ENCODE measurements around the gene KIAA0930.

DNA sequence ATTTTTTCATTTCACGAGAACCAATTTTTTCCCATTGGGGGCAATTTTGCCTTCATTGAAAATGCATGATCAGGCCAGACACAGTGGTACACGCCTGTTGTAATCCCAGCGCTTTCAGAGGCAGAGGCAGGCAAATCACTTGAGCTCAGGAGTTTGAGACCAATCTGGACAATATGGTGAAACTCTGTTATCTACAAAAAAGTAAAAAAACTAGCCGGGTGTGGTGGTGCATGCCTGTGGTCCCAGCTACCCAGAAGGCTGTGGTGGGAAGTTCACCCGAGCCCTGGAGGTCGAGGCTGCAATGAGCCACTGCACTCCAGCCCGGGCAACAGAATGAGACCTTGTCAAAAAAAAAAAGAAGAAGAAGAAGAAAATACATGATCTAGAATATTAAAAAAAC lies 24.8 kb upstream of the KIAA0930 start:
- TF ChIP-seq, protein P1, sequence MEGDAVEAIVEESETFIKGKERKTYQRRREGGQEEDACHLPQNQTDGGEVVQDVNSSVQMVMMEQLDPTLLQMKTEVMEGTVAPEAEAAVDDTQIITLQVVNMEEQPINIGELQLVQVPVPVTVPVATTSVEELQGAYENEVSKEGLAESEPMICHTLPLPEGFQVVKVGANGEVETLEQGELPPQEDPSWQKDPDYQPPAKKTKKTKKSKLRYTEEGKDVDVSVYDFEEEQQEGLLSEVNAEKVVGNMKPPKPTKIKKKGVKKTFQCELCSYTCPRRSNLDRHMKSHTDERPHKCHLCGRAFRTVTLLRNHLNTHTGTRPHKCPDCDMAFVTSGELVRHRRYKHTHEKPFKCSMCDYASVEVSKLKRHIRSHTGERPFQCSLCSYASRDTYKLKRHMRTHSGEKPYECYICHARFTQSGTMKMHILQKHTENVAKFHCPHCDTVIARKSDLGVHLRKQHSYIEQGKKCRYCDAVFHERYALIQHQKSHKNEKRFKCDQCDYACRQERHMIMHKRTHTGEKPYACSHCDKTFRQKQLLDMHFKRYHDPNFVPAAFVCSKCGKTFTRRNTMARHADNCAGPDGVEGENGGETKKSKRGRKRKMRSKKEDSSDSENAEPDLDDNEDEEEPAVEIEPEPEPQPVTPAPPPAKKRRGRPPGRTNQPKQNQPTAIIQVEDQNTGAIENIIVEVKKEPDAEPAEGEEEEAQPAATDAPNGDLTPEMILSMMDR (conservative IDR thresholded peaks at IDR 0.05; ENCODE audit: low read depth in 2 of 2), result no peak
- TF ChIP-seq, protein P2, sequence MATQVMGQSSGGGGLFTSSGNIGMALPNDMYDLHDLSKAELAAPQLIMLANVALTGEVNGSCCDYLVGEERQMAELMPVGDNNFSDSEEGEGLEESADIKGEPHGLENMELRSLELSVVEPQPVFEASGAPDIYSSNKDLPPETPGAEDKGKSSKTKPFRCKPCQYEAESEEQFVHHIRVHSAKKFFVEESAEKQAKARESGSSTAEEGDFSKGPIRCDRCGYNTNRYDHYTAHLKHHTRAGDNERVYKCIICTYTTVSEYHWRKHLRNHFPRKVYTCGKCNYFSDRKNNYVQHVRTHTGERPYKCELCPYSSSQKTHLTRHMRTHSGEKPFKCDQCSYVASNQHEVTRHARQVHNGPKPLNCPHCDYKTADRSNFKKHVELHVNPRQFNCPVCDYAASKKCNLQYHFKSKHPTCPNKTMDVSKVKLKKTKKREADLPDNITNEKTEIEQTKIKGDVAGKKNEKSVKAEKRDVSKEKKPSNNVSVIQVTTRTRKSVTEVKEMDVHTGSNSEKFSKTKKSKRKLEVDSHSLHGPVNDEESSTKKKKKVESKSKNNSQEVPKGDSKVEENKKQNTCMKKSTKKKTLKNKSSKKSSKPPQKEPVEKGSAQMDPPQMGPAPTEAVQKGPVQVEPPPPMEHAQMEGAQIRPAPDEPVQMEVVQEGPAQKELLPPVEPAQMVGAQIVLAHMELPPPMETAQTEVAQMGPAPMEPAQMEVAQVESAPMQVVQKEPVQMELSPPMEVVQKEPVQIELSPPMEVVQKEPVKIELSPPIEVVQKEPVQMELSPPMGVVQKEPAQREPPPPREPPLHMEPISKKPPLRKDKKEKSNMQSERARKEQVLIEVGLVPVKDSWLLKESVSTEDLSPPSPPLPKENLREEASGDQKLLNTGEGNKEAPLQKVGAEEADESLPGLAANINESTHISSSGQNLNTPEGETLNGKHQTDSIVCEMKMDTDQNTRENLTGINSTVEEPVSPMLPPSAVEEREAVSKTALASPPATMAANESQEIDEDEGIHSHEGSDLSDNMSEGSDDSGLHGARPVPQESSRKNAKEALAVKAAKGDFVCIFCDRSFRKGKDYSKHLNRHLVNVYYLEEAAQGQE (IDR thresholded peaks at IDR 0.05; ENCODE audit: unreplicated experiment), result no peak
- TF ChIP-seq EZH2phosphoT487 (IDR thresholded peaks at IDR 0.05; ENCODE audit: unreplicated experiment) (no peak), JUNB (IDR thresholded peaks at IDR 0.05; ENCODE audit: unreplicated experiment) (no peak), EZH2 (IDR thresholded peaks at IDR 0.05; ENCODE audit: low read depth, unreplicated experiment) (no peak), CREB1 (CRISPR knock-in tag; IDR thresholded peaks at IDR 0.05; ENCODE audit: low read depth) (no peak), POLR2AphosphoS5 (IDR thresholded peaks at IDR 0.05; ENCODE audit: low read depth) (no peak), ZNF114 (CRISPR knock-in tag; IDR thresholded peaks at IDR 0.05) (no peak), ZNF331 (CRISPR knock-in tag; IDR thresholded peaks at IDR 0.05; ENCODE audit: low read depth) (no peak), NANOG (IDR thresholded peaks at IDR 0.05; ENCODE audit: borderline replicate concordance) (no peak), STAT1 (IDR thresholded peaks at IDR 0.05; ENCODE audit: unreplicated experiment) (no peak)
- TF ChIP-seq, protein P3, sequence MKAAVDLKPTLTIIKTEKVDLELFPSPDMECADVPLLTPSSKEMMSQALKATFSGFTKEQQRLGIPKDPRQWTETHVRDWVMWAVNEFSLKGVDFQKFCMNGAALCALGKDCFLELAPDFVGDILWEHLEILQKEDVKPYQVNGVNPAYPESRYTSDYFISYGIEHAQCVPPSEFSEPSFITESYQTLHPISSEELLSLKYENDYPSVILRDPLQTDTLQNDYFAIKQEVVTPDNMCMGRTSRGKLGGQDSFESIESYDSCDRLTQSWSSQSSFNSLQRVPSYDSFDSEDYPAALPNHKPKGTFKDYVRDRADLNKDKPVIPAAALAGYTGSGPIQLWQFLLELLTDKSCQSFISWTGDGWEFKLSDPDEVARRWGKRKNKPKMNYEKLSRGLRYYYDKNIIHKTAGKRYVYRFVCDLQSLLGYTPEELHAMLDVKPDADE (IDR thresholded peaks at IDR 0.05), result no peak
- TF ChIP-seq, protein P4, sequence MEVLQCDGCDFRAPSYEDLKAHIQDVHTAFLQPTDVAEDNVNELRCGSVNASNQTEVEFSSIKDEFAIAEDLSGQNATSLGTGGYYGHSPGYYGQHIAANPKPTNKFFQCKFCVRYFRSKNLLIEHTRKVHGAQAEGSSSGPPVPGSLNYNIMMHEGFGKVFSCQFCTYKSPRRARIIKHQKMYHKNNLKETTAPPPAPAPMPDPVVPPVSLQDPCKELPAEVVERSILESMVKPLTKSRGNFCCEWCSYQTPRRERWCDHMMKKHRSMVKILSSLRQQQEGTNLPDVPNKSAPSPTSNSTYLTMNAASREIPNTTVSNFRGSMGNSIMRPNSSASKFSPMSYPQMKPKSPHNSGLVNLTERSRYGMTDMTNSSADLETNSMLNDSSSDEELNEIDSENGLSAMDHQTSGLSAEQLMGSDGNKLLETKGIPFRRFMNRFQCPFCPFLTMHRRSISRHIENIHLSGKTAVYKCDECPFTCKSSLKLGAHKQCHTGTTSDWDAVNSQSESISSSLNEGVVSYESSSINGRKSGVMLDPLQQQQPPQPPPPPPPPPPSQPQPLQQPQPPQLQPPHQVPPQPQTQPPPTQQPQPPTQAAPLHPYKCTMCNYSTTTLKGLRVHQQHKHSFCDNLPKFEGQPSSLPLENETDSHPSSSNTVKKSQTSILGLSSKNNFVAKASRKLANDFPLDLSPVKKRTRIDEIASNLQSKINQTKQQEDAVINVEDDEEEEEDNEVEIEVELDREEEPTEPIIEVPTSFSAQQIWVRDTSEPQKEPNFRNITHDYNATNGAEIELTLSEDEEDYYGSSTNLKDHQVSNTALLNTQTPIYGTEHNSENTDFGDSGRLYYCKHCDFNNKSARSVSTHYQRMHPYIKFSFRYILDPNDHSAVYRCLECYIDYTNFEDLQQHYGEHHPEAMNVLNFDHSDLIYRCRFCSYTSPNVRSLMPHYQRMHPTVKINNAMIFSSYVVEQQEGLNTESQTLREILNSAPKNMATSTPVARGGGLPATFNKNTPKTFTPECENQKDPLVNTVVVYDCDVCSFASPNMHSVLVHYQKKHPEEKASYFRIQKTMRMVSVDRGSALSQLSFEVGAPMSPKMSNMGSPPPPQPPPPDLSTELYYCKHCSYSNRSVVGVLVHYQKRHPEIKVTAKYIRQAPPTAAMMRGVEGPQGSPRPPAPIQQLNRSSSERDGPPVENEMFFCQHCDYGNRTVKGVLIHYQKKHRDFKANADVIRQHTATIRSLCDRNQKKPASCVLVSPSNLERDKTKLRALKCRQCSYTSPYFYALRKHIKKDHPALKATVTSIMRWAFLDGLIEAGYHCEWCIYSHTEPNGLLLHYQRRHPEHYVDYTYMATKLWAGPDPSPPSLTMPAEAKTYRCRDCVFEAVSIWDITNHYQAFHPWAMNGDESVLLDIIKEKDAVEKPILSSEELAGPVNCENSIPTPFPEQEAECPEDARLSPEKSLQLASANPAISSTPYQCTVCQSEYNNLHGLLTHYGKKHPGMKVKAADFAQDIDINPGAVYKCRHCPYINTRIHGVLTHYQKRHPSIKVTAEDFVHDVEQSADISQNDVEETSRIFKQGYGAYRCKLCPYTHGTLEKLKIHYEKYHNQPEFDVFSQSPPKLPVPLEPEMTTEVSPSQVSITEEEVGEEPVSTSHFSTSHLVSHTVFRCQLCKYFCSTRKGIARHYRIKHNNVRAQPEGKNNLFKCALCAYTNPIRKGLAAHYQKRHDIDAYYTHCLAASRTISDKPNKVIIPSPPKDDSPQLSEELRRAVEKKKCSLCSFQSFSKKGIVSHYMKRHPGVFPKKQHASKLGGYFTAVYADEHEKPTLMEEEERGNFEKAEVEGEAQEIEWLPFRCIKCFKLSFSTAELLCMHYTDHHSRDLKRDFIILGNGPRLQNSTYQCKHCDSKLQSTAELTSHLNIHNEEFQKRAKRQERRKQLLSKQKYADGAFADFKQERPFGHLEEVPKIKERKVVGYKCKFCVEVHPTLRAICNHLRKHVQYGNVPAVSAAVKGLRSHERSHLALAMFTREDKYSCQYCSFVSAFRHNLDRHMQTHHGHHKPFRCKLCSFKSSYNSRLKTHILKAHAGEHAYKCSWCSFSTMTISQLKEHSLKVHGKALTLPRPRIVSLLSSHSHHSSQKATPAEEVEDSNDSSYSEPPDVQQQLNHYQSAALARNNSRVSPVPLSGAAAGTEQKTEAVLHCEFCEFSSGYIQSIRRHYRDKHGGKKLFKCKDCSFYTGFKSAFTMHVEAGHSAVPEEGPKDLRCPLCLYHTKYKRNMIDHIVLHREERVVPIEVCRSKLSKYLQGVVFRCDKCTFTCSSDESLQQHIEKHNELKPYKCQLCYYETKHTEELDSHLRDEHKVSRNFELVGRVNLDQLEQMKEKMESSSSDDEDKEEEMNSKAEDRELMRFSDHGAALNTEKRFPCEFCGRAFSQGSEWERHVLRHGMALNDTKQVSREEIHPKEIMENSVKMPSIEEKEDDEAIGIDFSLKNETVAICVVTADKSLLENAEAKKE (CRISPR knock-in tag; IDR thresholded peaks at IDR 0.05), result no peak

All from GM23338 (cell line).